HG02610 (cell line): ENCODE results near the gene CTPS1.

ENCODE experiments used
- ATAC-seq: cut with Tn5 transposase; IDR thresholded peaks from one replicate; pipeline ENCODE4 v1.9.1; 2021; ENCODE audit warnings: mild to moderate bottlenecking, moderate library complexity; ENCODE audit not compliant: unreplicated experiment

CTPS1 gene

GRCh38 chr1:40988280-40988679 lies 8.8 kb downstream of the CTPS1 start:
- no peak for ATAC-seq

- ATAC-seq: no peak
Measured at GRCh38 chr1:40989066-40989465, 9.6 kb downstream of the CTPS1 start.

- ATAC-seq: no peak
Measured at GRCh38 chr1:40997096-40997495, 17.6 kb downstream of the CTPS1 start.

- ATAC-seq: no peak
Measured at GRCh38 chr1:40998668-40999067, 19.2 kb downstream of the CTPS1 start.

DNA sequence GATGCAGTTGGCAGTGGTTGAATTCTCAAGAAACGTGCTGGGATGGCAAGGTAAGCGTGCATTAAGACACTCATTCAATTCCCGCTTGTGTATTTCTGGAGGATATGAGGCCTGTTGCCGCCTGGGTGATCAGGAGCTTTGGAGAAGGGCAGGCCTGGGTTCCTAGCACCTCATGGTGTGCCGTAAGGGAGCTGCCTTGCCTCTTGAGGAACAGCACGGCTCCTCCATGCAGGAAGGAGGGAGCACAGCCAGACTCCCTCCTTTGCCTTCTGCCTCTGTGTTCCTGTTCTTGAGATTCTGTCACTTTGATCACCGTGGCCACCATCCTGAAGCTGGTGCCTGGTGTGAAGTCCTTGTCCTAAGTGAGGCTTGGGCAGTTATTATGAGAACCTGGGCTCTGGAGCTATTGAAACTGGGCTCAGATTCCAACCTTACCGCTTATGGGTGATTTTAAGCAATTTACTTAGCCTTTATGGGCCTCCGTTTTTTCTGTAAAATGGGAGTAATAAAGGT lies 23.7 kb downstream of the CTPS1 start:
- no peak for ATAC-seq

DNA sequence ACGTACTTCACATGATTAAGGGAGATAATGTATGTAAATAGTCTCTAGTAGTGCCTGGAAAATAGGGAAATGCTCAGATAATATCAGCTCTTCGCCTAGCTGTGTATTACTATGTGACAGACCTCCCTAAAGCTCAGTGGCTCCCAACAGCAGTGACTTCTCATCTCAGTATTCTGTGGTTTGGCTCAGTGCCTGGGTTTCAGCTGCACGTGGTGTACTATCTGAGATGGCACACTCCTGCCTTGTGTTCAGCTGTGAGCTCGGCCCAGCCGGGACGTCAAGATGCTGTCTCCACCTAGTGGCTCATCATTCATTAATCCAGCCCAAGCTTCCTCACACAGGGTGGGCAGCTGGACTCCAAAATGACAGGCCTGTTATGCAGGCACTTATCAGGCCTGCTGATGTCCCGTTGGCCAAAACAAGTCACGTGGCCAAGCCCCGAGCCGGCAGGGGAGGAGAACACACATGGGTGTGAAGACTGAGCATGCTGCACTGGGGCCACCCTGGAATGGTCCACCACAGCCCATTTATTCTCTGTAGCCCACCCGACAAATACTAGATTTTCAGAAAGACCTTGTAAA lies 24.2 kb downstream of the CTPS1 start:
- peak; percentile 98 for ATAC-seq

- ATAC-seq: no peak
Measured at GRCh38 chr1:41005876-41006275, 26.4 kb downstream of the CTPS1 start.

GRCh38 chr1:41006942-41007865 lies 27.7 kb downstream of the CTPS1 start:
- ATAC-seq: no peak

DNA sequence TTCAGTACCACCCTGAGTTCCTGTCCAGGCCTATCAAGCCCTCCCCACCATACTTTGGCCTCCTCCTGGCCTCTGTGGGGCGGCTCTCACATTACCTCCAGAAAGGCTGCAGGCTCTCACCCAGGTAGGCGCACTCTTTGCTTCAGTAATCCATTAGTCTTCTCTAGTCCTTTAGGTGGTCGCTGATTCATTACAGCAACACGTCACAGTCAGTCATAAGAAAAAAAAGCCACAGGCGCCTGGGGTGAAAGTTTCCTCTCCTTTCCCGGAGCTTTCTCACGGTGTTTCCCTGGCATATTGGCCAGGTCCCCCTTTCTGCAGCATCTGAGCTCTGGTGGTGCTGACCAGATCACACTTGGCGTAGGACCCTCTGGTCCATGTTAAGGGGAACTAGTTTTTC lies 30.0 kb downstream of the CTPS1 start:
- no peak for ATAC-seq

GRCh38 chr1:41010345-41010744 lies 30.8 kb downstream of the CTPS1 start:
- ATAC-seq: no peak

- ATAC-seq: no peak
Measured at GRCh38 chr1:41013024-41013423, 33.5 kb downstream of the CTPS1 start.

GRCh38 chr1:41013796-41014195 lies 34.3 kb downstream of the CTPS1 start:
- ATAC-seq: no peak

DNA sequence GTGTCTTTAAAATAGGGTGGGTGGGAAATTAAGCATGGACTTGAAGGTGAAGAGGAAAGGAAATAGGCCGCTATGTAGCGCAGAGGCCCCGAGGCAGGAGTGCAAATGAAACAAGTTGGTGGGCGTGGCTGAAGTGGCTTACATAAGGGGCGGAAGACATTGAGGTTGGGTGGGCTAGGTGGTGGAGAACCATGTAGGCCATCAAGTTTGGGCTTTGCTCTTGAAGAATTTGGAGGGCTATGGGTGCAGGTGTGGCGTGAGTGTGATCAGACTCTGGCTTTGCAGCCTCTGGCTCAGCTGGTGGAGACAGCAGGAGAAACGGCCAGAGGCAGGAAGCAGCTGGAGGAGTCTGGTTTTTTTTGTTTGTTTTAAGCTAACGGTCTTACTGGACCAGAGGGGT lies 35.4 kb downstream of the CTPS1 start:
- no peak for ATAC-seq

- ATAC-seq: no peak
Measured at GRCh38 chr1:41015281-41015896, 35.9 kb downstream of the CTPS1 start.

GRCh38 chr1:41015897-41016470 lies 36.5 kb downstream of the CTPS1 start:
- no peak for ATAC-seq

DNA sequence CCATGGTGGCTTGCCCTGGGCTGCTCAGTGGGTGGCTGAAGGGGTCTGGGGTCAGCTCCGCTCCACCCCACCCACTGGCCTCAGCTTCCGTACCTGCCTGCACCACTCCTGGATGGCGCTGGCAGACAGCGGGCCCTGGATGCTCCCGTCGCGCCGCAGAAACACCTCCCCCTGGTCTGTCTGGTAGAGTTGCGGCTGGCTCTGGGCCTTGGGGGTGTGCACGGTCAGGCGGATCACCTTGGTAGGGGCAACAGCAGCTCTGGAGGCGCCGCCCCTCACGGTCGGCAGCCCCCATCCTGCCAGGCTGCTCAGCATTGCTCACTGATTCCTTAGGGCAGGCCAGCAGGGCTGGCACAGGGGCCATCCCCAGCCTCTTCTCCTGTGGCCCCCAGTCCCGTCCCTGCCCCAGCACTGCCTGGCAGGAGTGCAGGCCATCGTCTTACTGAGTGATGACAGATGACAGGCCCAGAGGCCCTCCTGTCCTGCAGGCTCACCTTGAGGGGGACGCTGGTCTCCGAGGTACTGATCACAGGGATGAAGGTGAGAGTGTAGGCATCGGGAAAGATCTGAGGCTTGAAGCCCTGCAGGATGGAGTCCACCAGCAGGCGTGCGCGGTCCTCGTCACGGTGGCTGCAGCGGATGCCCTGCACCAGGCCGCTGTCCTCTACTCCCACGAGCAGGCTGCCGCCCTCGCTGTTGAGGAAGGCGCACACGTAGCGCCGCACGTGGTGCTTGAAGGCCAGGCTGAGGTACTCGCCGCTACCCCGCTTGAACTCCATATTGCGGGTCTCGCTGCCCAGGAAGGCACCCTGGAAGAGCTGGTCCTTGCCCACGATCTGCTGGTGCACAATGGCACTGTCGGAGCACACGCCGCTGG lies 37.9 kb downstream of the CTPS1 start:
- no peak for ATAC-seq

GRCh38 chr1:41018018-41018410 lies 38.5 kb downstream of the CTPS1 start:
- ATAC-seq: no peak

DNA sequence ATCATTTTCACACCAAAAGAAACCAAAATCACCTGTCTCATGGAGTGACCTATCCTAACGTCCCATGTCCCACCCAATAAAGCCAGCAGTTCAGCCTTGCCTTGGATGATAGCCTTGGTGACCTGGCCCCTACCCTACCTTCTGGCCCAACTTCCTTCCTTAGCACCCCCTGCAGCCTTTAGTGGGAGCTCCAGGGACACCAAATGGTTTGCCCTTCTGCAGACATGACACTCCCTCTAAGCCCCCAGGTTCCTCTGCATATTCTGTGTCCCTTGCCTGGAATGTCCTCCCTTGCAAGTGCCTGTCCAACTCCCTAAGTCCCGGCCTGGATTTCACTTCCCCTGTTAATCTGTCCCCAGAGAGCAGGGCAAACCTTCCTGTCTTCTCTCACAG lies 39.9 kb downstream of the CTPS1 start:
- ATAC-seq: no peak

- ATAC-seq: no peak
Measured at GRCh38 chr1:41020109-41020576, 40.6 kb downstream of the CTPS1 start.

DNA sequence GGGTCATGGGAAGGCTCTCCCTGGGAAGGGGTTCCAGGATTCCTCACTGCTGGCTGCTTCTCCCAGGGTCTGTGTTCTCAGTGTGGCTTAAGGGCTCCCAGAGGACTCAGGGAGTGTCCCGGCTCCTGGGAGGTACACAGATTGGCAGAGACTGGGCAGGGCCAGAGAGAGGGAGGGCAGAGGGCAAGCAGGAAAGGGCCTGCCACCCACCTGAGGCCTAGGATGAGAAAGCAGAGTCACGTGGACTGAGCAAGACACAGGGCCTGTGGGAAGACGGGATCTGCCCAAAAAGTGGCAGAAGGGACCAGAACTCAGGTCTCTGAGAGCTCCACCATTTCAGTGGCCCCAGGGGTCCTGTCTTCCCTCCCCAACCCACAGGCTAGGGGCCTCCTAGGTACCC lies 41.2 kb downstream of the CTPS1 start:
- ATAC-seq: no peak
